Left lung (tissue), 8 donors: ENCODE measurements around the gene SYNGR4. TPM values are rescaled to one million over a fixed set of nuclear protein-coding genes. Genes with fewer than 3 reads are reported as not detected.

Experiments
- polyA plus RNA-seq, 6 donors: library from polyadenylated mRNA; unstranded; fragments of 120-200 nt; gene quantifications; one replicate each; pipeline ENCODE4 v1.2.1, GENCODE V29; 2013; ENCODE audit not compliant: insufficient read length in 6 of 6
- total RNA-seq, 2 donors: library from RNA; stranded (reverse); fragmentation: NEBNext Ultra II Directional; extraction: Animal tissue kit (Norgen Biotek cat#: 25700); gene quantifications; one replicate each; pipeline ENCODE4 v1.2.1, GENCODE V29; 2021
- donor health status: DM: no; HTN: yes; CAD: no.
- donor health status: DM: no; HTN: no; CAD: no.

Gene SYNGR4
- total and polyA plus RNA-seq, 8 donors, result 0.14 to 0.65 TPM; not detected in 6

Other genes starting within 250 kb of the SYNGR4 start
- gene LIG1, start 194.0 kb upstream of the SYNGR4 start, total RNA-seq, result 10 to 100 TPM; 26.7 to 27.4 TPM
- gene LIG1, start 194.0 kb upstream of the SYNGR4 start, polyA plus RNA-seq, result 10 to 100 TPM; 55.3 to 72.1 (median 65.9) TPM
- 1 to 10 TPM; 6.5 to 6.6 TPM for gene ZSWIM9, start 193.7 kb upstream of the SYNGR4 start, total RNA-seq
- 10 to 100 TPM in 3 of 6 donors, 1 to 10 TPM in 3; 9.4 to 11.4 (median 10.3) TPM for gene ZSWIM9, start 193.7 kb upstream of the SYNGR4 start, polyA plus RNA-seq
- gene CARD8, start 108.5 kb upstream of the SYNGR4 start, total RNA-seq, result 10 to 100 TPM; 51.3 to 92.3 TPM
- gene CARD8, start 108.5 kb upstream of the SYNGR4 start, polyA plus RNA-seq, result 10 to 100 TPM; 70.3 to 92.3 (median 83.0) TPM
- gene ZNF114, start 94.3 kb upstream of the SYNGR4 start, total RNA-seq, result 1 to 10 TPM; 1.3 to 1.9 TPM
- gene ZNF114, start 94.3 kb upstream of the SYNGR4 start, polyA plus RNA-seq, result 1 to 10 TPM; 8.0 to 9.2 (median 8.2) TPM
- 100 to 1,000 TPM; 127 to 320 TPM for gene EMP3, start 38.8 kb upstream of the SYNGR4 start, total RNA-seq
- 100 to 1,000 TPM; 102 to 121 (median 107) TPM for gene EMP3, start 38.8 kb upstream of the SYNGR4 start, polyA plus RNA-seq
- 10 to 100 TPM in 1 of 2 donors, 1 to 10 TPM in 1; 9.8 to 10.6 TPM for gene TMEM143, start 427 bp upstream of the SYNGR4 start, total RNA-seq
- gene TMEM143, start 427 bp upstream of the SYNGR4 start, polyA plus RNA-seq, result 10 to 100 TPM in 1 of 6 donors, 1 to 10 TPM in 5; 7.5 to 10.1 (median 8.9) TPM
- 100 to 1,000 TPM; 171 to 187 TPM for gene KDELR1, start 27.2 kb downstream of the SYNGR4 start, total RNA-seq
- 100 to 1,000 TPM; 159 to 178 (median 163) TPM for gene KDELR1, start 27.2 kb downstream of the SYNGR4 start, polyA plus RNA-seq
- 1 to 10 TPM in 1 of 2 donors, under 1 TPM in 1; 0.94 to 1.3 TPM for gene GRIN2D, start 29.3 kb downstream of the SYNGR4 start, total RNA-seq
- gene GRIN2D, start 29.3 kb downstream of the SYNGR4 start, polyA plus RNA-seq, result under 1 TPM; 0.25 to 0.51 (median 0.30) TPM
- gene GRWD1, start 81.6 kb downstream of the SYNGR4 start, total RNA-seq, result 10 to 100 TPM; 21.5 to 33.8 TPM
- 10 to 100 TPM; 18.4 to 29.0 (median 24.4) TPM for gene GRWD1, start 81.6 kb downstream of the SYNGR4 start, polyA plus RNA-seq
- under 1 TPM; 0.52 to 0.61 TPM for gene KCNJ14, start 91.2 kb downstream of the SYNGR4 start, total RNA-seq
- 1 to 10 TPM in 5 of 6 donors, under 1 TPM in 1; 0.94 to 1.3 (median 1.2) TPM for gene KCNJ14, start 91.2 kb downstream of the SYNGR4 start, polyA plus RNA-seq
- 10 to 100 TPM; 49.8 to 65.9 TPM for gene CYTH2, start 105.0 kb downstream of the SYNGR4 start, total RNA-seq
- gene CYTH2, start 105.0 kb downstream of the SYNGR4 start, polyA plus RNA-seq, result 100 to 1,000 TPM in 2 of 6 donors, 10 to 100 TPM in 4; 86.5 to 108 (median 91.5) TPM
- gene LMTK3, start 147.5 kb downstream of the SYNGR4 start, total RNA-seq, result 1 to 10 TPM; 4.4 to 9.5 TPM
- 1 to 10 TPM; 1.7 to 3.5 (median 2.6) TPM for gene LMTK3, start 147.5 kb downstream of the SYNGR4 start, polyA plus RNA-seq
- 1 to 10 TPM; 2.8 to 6.3 TPM for gene SULT2B1, start 187.8 kb downstream of the SYNGR4 start, total RNA-seq
- gene SULT2B1, start 187.8 kb downstream of the SYNGR4 start, polyA plus RNA-seq, result 1 to 10 TPM; 2.1 to 3.8 (median 2.9) TPM
- gene SPACA4, start 242.4 kb downstream of the SYNGR4 start, total RNA-seq, result not detected
- under 1 TPM; 0.17 to 0.78 (median 0.26) TPM for gene SPACA4, start 242.4 kb downstream of the SYNGR4 start, polyA plus RNA-seq